ENCODE data around the gene MCTS1.
"Not testable (repeated sequence)": the region's sequence is repeated elsewhere in the genome, so short reads cannot be mapped to it uniquely, and the experiment has no call there.

Gene MCTS1

DNA sequence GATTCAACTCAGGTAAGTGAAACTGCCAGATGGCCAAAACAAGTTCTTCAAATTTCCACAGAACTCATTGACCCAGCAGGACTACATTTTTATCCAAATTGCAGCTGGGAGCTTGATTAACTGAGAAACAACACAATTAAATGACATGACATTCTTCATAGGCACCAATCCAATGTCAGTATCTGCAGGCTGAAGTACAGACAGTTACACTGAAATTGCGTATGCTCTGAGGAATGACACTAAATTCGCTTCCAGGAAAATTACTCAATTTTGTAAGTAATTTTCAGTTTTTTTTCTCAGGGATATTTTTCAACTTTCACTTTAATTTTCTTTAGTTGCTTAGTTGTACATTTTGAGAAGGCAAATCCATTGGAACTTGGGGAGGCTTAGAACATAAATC lies 21.5 kb downstream of the MCTS1 start:
- no peak overlapping the region for H3K4me3 ChIP-seq (ENCODE audit: low read depth, low read length)
- TF ChIP-seq, protein P1, sequence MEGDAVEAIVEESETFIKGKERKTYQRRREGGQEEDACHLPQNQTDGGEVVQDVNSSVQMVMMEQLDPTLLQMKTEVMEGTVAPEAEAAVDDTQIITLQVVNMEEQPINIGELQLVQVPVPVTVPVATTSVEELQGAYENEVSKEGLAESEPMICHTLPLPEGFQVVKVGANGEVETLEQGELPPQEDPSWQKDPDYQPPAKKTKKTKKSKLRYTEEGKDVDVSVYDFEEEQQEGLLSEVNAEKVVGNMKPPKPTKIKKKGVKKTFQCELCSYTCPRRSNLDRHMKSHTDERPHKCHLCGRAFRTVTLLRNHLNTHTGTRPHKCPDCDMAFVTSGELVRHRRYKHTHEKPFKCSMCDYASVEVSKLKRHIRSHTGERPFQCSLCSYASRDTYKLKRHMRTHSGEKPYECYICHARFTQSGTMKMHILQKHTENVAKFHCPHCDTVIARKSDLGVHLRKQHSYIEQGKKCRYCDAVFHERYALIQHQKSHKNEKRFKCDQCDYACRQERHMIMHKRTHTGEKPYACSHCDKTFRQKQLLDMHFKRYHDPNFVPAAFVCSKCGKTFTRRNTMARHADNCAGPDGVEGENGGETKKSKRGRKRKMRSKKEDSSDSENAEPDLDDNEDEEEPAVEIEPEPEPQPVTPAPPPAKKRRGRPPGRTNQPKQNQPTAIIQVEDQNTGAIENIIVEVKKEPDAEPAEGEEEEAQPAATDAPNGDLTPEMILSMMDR (IDR thresholded peaks at IDR 0.05; ENCODE audit: low read depth, low read length, missing control alignments) = no peak
- DNase-seq (ENCODE audit: low read depth) = no peak

DNA sequence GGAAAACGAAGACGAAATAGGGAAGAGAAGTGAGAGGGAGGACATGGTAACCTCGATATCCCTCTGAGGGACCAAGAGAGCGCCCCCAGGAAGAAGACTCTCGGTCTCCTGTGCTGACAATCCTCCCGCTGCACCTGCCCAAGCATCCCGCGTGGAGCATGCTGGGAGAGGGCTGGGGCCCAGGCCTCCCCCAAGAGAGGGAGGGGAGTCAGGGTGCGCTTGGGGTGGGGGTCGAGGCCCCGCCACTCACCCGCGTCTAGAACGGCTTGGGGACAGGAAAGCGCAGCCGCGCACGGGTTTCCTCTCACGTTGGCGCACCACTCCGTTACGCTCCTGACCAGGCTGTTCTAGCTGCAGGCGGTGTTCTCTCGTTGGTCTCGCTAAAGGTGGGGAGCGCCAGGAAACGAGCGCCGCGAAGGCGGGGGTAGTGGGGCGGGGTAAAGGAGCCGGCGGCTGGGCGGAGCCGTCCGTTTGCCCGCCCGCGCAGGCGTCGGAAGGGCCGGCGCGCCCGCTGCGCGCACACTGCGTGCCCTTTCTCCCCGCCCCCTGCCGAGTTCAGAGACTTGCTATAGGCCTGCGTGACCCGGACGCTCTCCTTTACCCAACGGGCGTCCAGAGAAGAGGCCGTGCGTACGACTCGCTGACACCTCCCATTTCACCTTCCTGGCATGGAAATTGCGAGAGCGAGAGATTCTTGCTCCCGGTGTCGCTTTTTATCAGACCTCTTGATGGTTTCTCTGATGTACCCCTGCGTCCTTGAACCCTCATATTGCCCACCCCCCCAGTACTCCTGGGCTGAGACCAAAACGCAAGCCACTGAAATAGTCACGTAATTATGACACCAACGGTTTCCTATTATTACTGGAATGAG lies 26.0 kb downstream of the MCTS1 start, which contains the start of gene C1GALT1C1:
Gene C1GALT1C1 (minus strand): TSS at position 388 of the 871 bp plus-strand sequence. CDS start 2,888 bp downstream, outside the sequence.
- H3K4me3 ChIP-seq (ENCODE audit: low read depth, low read length) = peak within 1 kb of the TSS; percentile 60
- TF ChIP-seq, protein P1 (IDR thresholded peaks at IDR 0.05; ENCODE audit: low read depth, low read length, missing control alignments) = no peak
- DNase-seq (ENCODE audit: low read depth) = peak; percentile 83

DNA sequence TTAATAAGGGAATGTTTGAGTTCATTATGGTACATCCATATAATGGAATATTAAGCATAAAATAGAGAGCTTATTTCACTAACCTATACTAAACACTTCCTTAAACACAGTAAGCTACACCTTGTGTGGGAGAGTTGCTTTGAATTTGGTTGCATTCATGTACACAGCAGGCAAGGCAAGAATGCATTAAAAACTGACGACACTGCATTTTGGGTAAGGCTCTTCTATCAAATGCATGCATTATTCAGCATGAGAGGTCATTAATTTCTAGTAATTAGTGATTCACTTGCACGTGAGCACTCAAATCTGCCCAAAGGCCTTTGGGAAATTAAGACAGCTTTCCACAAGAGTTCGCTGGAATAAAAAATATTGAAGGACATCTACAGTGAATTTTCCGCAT lies 34.7 kb downstream of the MCTS1 start:
- TF ChIP-seq, protein P1 (IDR thresholded peaks at IDR 0.05; ENCODE audit: low read depth, low read length, missing control alignments) = no peak
- no peak overlapping the region for H3K4me3 ChIP-seq (ENCODE audit: low read depth, low read length)
- DNase-seq (ENCODE audit: low read depth) = no peak

DNA sequence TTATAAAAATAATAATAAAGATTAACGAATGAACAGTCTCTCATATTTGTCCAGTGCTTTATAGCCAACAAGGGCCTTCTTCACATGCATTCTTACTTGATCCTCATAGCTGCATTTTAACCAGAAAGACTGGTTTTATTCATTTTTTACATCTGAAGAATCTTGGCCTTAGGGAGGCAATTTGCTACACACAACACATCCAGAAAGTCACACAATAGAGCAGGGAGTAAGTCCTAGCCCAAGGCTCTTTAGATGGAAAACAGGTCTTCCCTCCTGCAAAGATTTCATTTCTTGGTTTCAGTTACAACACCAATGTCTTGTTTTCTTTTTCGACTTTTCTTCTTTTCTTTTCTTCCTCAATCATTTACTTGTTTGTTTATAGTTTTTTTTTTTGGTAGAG lies 39.0 kb downstream of the MCTS1 start:
- no peak for DNase-seq (ENCODE audit: low read depth)
- TF ChIP-seq, protein P1 (IDR thresholded peaks at IDR 0.05; ENCODE audit: low read depth, low read length, missing control alignments) = no peak
- H3K4me3 ChIP-seq (ENCODE audit: low read depth, low read length) = no peak overlapping the region

DNA sequence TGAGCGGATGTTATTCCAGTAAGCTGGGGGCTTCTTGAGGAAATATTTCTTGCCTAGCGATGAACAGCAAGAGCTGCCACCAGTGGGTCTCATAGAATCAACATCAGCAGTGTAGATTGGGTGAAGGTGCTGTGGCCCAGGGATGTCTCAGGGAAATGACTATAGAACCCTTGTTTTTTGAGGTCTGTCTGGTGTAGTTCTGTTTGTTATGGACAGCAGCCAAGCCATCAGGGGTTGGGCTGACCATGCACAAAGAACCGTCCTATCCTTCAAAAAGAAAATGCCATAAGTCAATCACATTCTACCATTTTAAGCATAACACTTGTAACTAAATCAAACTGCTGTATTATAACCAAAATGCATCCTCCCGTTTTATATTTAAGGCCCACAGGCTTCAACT lies 43.2 kb downstream of the MCTS1 start:
- DNase-seq (ENCODE audit: low read depth) = no peak
- H3K4me3 ChIP-seq (ENCODE audit: low read depth, low read length) = no peak overlapping the region
- TF ChIP-seq, protein P1 (IDR thresholded peaks at IDR 0.05; ENCODE audit: low read depth, low read length, missing control alignments) = no peak

DNA sequence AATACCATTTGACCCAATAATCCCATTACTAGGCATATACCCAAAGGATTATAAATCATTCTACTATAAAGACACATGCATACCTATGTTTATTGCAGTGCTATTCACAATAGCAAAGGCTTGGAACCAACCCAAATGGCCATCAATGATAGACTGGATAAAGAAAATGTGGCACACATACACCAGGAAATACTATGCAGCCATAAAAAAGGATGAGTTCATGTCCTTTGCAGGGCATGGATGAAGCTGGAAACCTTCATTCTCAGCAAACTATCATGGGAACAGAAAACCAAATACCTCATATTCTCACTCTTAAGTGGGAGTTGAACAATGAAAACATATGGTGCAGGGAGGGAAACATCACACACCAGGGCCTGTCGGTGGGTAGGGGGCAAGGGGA lies 48.4 kb downstream of the MCTS1 start:
- DNase-seq (ENCODE audit: low read depth); H3K4me3 ChIP-seq (ENCODE audit: low read depth, low read length): not testable (repeated sequence)

DNA sequence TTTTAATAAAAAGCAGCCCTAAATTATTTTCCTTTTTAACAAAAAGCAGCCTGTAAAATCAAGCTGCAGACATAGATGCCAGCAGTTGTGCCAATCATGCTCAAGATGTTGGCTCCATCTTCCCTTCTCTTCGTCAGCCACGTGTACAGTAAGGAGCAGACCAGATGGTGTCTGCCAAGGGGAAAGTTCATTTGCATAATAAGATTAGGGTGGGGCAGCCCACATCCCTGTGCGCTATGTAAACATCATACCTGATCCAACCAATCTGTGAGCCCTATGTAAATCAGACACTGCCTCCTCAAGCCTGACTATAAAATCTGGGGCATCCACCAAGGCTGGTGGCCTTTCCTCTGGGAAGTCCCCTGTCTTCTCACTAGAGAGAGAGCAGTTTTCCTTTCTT lies 49.1 kb downstream of the MCTS1 start:
- DNase-seq (ENCODE audit: low read depth) = no peak
- TF ChIP-seq, protein P1 (IDR thresholded peaks at IDR 0.05; ENCODE audit: low read depth, low read length, missing control alignments) = no peak

More for the DNA sequence above, 49.1 kb downstream of the MCTS1 start:
- H3K4me3 ChIP-seq (ENCODE audit: low read depth, low read length) = no peak overlapping the region
